SK-N-MC (cell line): Measurements from ENCODE around the gene DAB2IP.

Experiments used
- DNase-seq: peaks from one replicate; pipeline ENCODE4 v3.0.0-alpha.2; 2011; ENCODE audit warnings: low read depth, low spot score
- H3K27ac ChIP-seq: fragments of 200-600 bp; sonication (generic); 2 replicates; pipeline ENCODE4 v1.5.1; 2016; ENCODE audit warnings: mixed run types
- H3K36me3 ChIP-seq: fragments of 200-600 bp; sonication (generic); 2 replicates; pipeline ENCODE4 v1.6.1; 2017; ENCODE audit warnings: antibody characterized with exemption, low read length, mixed read lengths; ENCODE audit not compliant: insufficient read depth
- H3K4me3 ChIP-seq: fragments of 200-600 bp; sonication (generic); 2 replicates; pipeline ENCODE4 v1.5.1; 2016
- H3K9ac ChIP-seq: fragments of 200-600 bp; sonication (generic); 2 replicates; pipeline ENCODE4 v1.8.0; 2017; ENCODE audit warnings: mixed run types, mixed read lengths; ENCODE audit not compliant: insufficient read length
- H3K9me3 ChIP-seq: fragments of 200-600 bp; sonication (generic); 2 replicates; pipeline ENCODE4 v1.6.1; 2017; ENCODE audit warnings: low read depth, mild to moderate bottlenecking, antibody characterized with exemption, low read length, moderate library complexity, mixed read lengths
- EZH2 ChIP-seq: fragments of 200-600 bp; sonication (generic); IDR thresholded peaks from one replicate; pipeline ENCODE4 v1.6.1; 2017; ENCODE audit warnings: antibody characterized with exemption
- FOXP2 ChIP-seq: optimal IDR thresholded peaks from 2 replicates; pipeline ENCODE3; 2011; ENCODE audit warnings: mild to moderate bottlenecking, moderate library complexity; ENCODE audit not compliant: insufficient read depth; ENCODE audit errors: extremely low read length, control extremely low read depth
- POLR2AphosphoS5 ChIP-seq: IDR thresholded peaks from 2 replicates; pipeline ENCODE4 v1.6.1; 2012; ENCODE audit warnings: mild to moderate bottlenecking, low read depth, low read length, borderline replicate concordance

Gene DAB2IP

GRCh38 chr9:121633119-121633714 lies 18.2 kb upstream of the DAB2IP start:
- H3K27ac ChIP-seq, result no peak overlapping the region
- no peak overlapping the region for H3K4me3 ChIP-seq
- H3K9ac ChIP-seq, result no peak overlapping the region
- DNase-seq, result no peak
- TF ChIP-seq POLR2AphosphoS5 (no peak), EZH2 (no peak), FOXP2 (no peak)
- no peaks in the 10 kb centered on the region for H3K36me3 ChIP-seq
- no peaks in the 10 kb centered on the region for H3K9me3 ChIP-seq

DNA sequence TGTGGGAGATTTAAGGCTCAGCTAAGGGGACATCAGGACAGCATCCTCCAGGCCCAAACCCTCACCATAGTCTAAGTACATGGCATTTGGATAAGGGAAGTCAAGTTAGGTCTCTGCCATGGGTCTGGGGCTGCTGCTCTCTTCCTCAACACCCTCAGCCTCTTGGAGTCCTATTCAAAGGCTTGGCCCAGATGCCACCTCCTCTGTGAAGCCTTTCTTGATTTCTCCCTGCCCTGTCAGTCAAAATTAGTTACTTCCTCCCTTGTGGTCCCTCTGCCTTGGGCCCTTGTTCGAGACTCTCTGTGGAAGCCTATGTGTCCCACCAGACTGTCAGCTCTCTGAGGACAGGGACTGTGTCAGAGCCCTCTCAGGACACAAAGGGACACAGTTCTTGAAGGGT lies 17.7 kb upstream of the DAB2IP start:
- Histone ChIP-seq H3K4me3 (no peak overlapping the region), H3K27ac (no peak overlapping the region), H3K9me3 (no peaks in the 10 kb centered on the region), H3K36me3 (no peaks in the 10 kb centered on the region), H3K9ac (no peak overlapping the region)
- DNase-seq, result no peak
- no peak for TF ChIP-seq POLR2AphosphoS5
- no peak for TF ChIP-seq EZH2
- TF ChIP-seq FOXP2, result no peak

GRCh38 chr9:121634329-121635261 lies 16.8 kb upstream of the DAB2IP start:
- no peak overlapping the region for H3K27ac ChIP-seq

GRCh38 chr9:121635300-121635876 lies 16.0 kb upstream of the DAB2IP start:
- no peak for DNase-seq
- no peaks in the 10 kb centered on the region for H3K9me3 ChIP-seq
- TF ChIP-seq EZH2, result no peak
- TF ChIP-seq POLR2AphosphoS5, result no peak
- no peak for TF ChIP-seq FOXP2
- no peak overlapping the region for H3K4me3 ChIP-seq
- H3K9ac ChIP-seq, result no peak overlapping the region
- no peaks in the 10 kb centered on the region for H3K36me3 ChIP-seq
- H3K27ac ChIP-seq, result no peak overlapping the region

More at GRCh38 chr9:121634329-121635261, 16.8 kb upstream of the DAB2IP start:
- Histone ChIP-seq H3K4me3 (no peak overlapping the region), H3K36me3 (no peaks in the 10 kb centered on the region), H3K9me3 (no peaks in the 10 kb centered on the region), H3K9ac (no peak overlapping the region)
- no peak for TF ChIP-seq EZH2
- TF ChIP-seq FOXP2, result no peak
- TF ChIP-seq POLR2AphosphoS5, result no peak
- no peak for DNase-seq

- Histone ChIP-seq H3K9ac (no peak overlapping the region), H3K4me3 (no peak overlapping the region), H3K27ac (no peak overlapping the region), H3K36me3 (no peaks in the 10 kb centered on the region), H3K9me3 (no peaks in the 10 kb centered on the region)
- no peak for DNase-seq
- TF ChIP-seq FOXP2 (no peak), EZH2 (no peak), POLR2AphosphoS5 (no peak)
These were observed 15.0 kb upstream of the DAB2IP start for GRCh38 chr9:121636341-121636865.

GRCh38 chr9:121636978-121637712 lies 14.3 kb upstream of the DAB2IP start:
- DNase-seq, result no peak
- Histone ChIP-seq H3K36me3 (no peaks in the 10 kb centered on the region), H3K9me3 (no peaks in the 10 kb centered on the region), H3K9ac (no peak overlapping the region), H3K27ac (no peak overlapping the region), H3K4me3 (no peak overlapping the region)
- TF ChIP-seq FOXP2 (no peak), POLR2AphosphoS5 (no peak), EZH2 (no peak)

DNA sequence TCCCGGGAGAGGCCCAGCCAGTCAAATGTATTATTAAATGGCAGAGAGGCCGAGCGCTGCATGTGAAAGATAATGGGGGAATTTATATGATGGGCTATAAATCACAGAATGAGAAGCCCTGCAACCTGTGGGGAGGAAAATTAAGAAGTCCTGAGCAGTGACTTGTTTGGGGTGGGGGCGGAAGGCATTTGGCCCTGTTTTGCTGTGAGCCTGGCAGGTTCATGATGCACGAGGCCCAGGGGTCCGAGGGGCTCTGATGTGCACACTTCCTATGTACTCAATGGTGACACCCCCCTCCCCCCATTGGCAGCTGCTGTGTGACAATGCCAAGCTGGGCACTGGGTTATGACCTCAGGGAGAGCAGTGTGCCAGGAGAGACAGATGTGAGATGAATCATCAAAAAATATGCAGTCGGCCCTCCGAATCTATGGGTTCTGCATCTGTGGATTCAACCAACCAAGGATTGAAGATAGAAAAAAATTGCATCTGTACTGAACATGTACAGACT lies 13.7 kb upstream of the DAB2IP start:
- DNase-seq, result no peak
- H3K27ac ChIP-seq, result no peak overlapping the region
- H3K4me3 ChIP-seq, result no peak overlapping the region
- H3K36me3 ChIP-seq, result no peaks in the 10 kb centered on the region
- H3K9ac ChIP-seq, result no peak overlapping the region
- no peaks in the 10 kb centered on the region for H3K9me3 ChIP-seq
- TF ChIP-seq POLR2AphosphoS5, result no peak
- no peak for TF ChIP-seq FOXP2
